Chondrocyte (in vitro differentiated cells): Measurements from ENCODE around the gene SYT13. TPM values are rescaled to one million over a fixed set of nuclear protein-coding genes. Genes with fewer than 3 reads are reported as not detected.
A peak's percentile ranks its signal among the peaks of the same experiment; 100 is the strongest.

Source experiments
- DNase-seq: peaks from one replicate; pipeline ENCODE4 v3.0.0; 2021; ENCODE audit warnings: mixed read lengths, low spot score
- H3K27ac Mint-ChIP-seq: one replicate; pipeline ENCODE4 v1.8.0; 2021; ENCODE audit warnings: mild to moderate bottlenecking, moderate library complexity, mixed read lengths; ENCODE audit not compliant: unreplicated experiment
- H3K27me3 Mint-ChIP-seq: 2 replicates; pipeline ENCODE4 v1.8.0; 2021; ENCODE audit warnings: low read depth, mixed read lengths
- H3K36me3 Mint-ChIP-seq: 2 replicates; pipeline ENCODE4 v1.8.0; 2021; ENCODE audit warnings: low read depth, mixed read lengths
- H3K4me1 Mint-ChIP-seq: 2 replicates; pipeline ENCODE4 v1.8.0; 2021; ENCODE audit warnings: low read depth, mild to moderate bottlenecking, mixed read lengths
- H3K4me3 Mint-ChIP-seq: one replicate; pipeline ENCODE4 v1.8.0; 2021; ENCODE audit warnings: mild to moderate bottlenecking, moderate library complexity, mixed read lengths; ENCODE audit not compliant: unreplicated experiment
- H3K9me3 Mint-ChIP-seq: 2 replicates; pipeline ENCODE4 v1.8.0; 2021; ENCODE audit warnings: low read depth, mixed read lengths
- CTCF ChIP-seq: fragments of 200-600 bp; sonication (generic); IDR thresholded peaks from 2 replicates; pipeline ENCODE4 v1.5.0; 2021; ENCODE audit warnings: antibody characterized with exemption, mild to moderate bottlenecking, moderate library complexity
- total RNA-seq: library from RNA; stranded (reverse); gene quantifications from 3 replicates; pipeline ENCODE4 v1.2.1, GENCODE V29; 2021

The SYT13 gene
- total RNA-seq, 1 donor from 2014 or later, result 2.8 TPM

- Mint-ChIP-seq H3K36me3 (peaks cover 13% of the 10 kb centered on the region), H3K4me3 (no peak overlapping the region), H3K27me3 (no peaks in the 10 kb centered on the region), H3K9me3 (no peaks in the 10 kb centered on the region), H3K27ac (no peak overlapping the region), H3K4me1 (peaks cover 38% of the 10 kb centered on the region)
- DNase-seq, result no peak
- peak; percentile 41 for TF ChIP-seq CTCF
These were observed 73.4 kb downstream of the SYT13 start for GRCh38 chr11:45212566-45213315.

GRCh38 chr11:45211732-45212131 is 74.4 kb downstream of the SYT13 start:
- Mint-ChIP-seq H3K27ac (peak overlapping the region; percentile 38), H3K4me3 (no peak overlapping the region), H3K4me1 (peaks cover 30% of the 10 kb centered on the region), H3K36me3 (peaks cover 13% of the 10 kb centered on the region), H3K9me3 (no peaks in the 10 kb centered on the region), H3K27me3 (no peaks in the 10 kb centered on the region)
- DNase-seq, result no peak
- TF ChIP-seq CTCF, result peak; percentile 14

GRCh38 chr11:45210846-45211245 is 75.3 kb downstream of the SYT13 start:
- DNase-seq, result no peak
- Mint-ChIP-seq H3K27ac (peak overlapping the region; percentile 96), H3K27me3 (no peaks in the 10 kb centered on the region), H3K4me3 (no peak overlapping the region), H3K36me3 (peaks cover 16% of the 10 kb centered on the region), H3K4me1 (peaks cover 24% of the 10 kb centered on the region), H3K9me3 (no peaks in the 10 kb centered on the region)
- no peak for TF ChIP-seq CTCF

GRCh38 chr11:45209891-45210699 is 76.0 kb downstream of the SYT13 start:
- Mint-ChIP-seq H3K27me3 (no peaks in the 10 kb centered on the region), H3K4me1 (peaks cover 24% of the 10 kb centered on the region), H3K9me3 (no peaks in the 10 kb centered on the region), H3K27ac (peak overlapping the region; percentile 96), H3K4me3 (peak overlapping the region; percentile 60), H3K36me3 (peaks cover 19% of the 10 kb centered on the region)
- no peak for DNase-seq
- TF ChIP-seq CTCF, result peak; percentile 33
